Activated naive CD4-positive, alpha-beta T cell (primary cell): ENCODE measurements around the gene SGSM2.

Experiments used
- DNase-seq, 4 experiments: peaks; one replicate each; lab custom pipeline; 2025; lab: John Stamatoyannopoulos, UW

The SGSM2 gene

DNA sequence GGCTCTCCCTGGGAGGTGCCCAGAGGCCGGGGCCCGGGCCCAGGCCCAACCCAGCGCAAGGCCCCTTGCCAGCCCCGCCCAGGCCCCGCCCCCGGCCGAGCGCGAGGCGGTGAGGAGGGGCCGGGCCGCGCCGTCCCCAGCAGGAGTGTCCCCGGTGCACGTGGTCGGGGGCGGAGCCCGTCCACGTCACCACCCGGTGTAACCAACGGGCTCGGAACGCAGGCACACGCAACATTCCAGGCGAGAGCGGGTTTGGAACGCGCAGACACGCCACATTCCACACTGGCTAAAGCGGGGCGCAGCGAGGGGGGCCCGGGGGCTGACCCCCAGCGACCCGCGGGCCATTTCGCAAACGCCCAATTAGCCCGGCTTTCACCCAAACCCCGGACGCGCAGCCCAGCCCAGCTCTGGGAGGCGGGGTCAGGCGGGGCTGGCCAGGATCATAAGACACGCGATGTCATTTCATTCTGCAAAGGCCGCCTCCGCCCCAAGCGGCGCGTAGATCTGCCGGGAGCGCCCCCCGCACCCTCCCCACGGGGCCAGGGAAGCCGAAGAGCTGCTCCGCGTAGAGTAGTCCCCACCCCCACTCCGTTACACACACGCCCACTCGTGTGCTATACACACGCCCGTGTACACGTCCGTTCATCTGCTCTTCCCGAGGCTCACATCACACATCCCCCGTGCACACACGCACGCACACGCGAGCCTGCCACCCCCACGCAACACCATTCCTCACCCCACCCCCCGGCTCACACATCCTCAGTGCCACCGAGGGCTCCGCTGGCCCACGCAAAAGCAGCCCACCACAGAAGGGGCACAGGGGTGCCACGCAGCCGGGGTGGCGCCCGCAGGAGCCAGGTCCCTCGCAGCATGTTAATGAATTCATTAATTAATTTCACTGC is 62.5 kb downstream of the SGSM2 start:
- peak; percentile 76 to 89 (median 82) for DNase-seq

DNA sequence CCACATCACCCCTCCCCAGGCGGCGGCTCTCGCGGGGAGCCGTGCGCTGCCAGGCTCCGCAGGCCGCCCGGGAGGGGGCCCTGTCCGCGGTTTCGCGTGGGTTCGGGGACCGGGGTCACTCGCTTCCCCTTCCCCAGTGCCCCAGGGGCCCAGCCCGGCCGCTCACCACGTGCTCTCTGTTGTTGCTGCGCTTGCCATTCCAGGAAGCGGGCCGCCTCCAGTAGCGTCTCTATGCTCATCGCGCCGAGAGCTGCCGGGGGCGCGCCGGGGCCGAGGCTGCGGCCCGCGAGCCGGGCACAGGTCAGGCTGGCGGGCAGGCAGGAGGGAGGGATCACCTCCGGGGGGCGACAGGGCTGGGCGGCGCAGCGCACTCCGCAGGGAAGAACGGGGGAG is 63.2 kb downstream of the SGSM2 start:
- peak; percentile 28 to 46 (median 36) for DNase-seq

DNA sequence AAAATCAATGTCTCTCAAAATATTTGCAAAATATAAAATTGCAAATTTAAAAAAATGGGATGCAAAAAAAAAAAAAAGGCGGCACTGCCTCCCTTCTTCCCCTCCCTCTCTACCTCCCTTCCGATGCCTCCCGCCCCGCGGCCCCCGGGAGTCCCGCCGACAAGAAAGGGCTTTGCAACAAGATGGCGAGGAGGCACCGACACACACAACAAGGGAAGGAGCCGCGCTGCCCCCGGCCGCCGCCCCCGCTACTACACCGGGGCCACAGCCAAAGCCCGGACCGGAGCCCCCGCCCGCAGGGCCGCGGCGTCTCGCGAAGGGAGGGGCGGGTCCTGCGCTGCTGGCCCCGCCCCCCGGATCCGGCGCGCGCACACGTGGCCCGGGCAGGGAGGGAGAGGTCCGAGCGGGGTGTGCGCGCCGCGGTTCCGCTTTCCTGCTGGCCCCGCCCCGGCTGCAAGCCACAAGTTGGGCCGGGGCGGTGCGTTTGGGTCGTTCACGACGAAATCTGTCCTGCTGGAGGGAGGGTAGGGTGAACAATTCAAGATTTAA is 63.6 kb downstream of the SGSM2 start, which contains the start of gene MNT:
Gene MNT (minus strand): TSS at position 184 of the 549 bp plus-strand sequence. CDS start 348 bp downstream, outside the sequence.
- peak; percentile 84 to 95 (median 87) for DNase-seq

DNA sequence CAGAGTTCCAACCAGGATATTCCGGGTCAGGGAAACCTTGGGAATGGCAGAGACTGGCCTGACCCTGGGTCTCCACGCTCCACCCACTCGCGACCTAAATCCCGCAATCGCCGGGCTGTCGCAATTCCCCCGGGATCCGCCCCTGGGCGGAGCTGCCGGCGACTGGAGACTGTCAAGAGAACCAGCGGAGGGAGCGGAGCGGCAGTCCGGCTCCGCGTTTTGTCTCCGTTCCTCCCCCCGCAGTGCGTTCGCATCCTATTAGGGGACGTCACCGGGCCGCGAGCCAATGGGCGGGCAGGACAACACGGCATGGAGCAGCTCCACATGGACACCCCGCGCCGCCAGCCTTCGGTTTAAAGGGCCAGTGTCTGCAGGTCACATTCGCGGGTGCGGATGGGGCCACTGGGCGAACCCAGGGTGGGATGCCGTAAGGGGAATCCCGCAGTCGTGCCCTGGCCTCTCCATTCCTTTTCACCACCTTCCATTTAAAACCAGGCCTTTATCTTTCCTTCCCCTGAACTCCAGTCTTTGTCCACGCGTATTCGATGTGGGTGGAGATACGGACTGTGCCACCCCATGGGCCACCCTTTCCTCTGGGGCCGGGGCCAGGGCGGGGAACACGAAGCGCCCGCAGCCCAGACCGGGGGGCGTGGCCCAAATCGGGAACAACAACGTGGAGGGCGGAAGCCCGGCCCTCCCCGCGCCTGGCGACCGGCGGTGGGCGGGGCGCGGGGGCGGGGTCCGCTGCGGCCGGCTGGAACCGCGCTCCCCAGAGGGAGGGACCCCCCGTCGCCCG is 64.3 kb downstream of the SGSM2 start:
- peak; percentile 95 to 99 (median 97) for DNase-seq

DNA sequence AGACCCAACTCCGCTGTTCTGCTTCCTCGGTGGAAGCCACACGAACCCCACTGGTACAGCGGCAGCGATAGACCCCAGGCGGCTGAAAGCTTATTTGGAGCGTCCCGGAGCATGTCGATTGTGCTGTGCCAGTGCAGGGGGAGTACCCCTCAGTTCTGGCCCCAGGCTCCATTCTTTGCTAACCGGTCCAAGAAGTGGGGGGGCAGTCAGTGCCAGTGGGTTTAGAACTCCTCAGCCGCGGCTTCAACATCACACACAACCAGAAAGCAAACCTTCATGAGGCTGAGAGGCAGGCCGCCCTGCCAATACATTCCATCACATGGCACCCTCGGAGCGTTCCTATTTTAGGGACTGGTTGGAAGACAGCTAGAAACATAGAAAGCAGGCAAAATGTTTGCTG is 65.2 kb downstream of the SGSM2 start:
- no peak for DNase-seq

DNA sequence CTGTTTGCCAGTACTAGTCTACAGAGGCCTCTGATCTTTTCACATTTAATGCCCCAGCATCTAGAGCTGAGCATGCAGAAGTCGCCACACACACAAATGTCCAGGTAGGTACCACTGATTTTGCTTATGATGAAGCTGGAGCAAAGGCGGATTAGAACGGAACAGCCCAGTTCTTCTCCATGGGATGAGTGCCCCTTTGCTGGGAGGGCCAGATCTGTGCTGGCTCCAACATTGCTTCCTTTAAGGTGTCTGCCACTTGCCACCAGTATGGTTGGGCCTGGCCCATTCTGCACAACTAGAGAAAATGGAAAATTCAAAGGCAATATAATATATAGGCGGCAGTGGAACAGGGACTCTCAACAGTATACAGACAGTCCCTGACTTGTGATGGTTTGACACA is 65.7 kb downstream of the SGSM2 start:
- no peak for DNase-seq

DNA sequence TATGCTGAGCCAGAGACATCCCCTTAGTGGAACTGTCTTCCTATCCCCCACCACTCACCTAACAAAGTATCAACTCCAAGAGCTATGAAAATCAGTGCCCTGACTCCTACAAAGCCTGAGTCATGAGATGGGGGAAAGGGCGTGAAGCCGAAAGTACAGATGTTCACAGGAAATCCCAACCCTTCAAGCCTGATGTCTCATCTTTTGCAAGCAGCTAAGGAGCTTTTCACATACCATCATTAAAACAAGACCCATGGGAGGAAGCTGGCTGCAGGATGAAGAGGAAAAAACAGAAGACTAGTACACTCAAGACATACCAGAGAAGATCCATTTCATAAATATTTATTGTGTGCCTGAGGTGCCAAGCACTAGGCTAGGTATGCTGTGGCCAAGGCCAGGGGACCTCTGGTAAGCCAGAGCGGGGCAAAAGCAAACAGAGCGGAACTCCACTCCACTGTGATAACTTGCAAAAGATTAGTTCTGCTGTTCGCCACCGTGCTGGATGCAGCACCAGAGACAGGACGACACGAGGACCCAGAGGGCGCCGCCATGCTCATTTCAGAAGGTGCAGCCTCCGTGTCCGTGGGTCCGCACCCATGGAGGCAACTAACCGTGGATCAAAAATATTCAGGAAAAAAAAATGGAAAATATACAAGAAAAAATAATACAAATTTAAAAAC is 68.1 kb downstream of the SGSM2 start:
- no peak for DNase-seq

DNA sequence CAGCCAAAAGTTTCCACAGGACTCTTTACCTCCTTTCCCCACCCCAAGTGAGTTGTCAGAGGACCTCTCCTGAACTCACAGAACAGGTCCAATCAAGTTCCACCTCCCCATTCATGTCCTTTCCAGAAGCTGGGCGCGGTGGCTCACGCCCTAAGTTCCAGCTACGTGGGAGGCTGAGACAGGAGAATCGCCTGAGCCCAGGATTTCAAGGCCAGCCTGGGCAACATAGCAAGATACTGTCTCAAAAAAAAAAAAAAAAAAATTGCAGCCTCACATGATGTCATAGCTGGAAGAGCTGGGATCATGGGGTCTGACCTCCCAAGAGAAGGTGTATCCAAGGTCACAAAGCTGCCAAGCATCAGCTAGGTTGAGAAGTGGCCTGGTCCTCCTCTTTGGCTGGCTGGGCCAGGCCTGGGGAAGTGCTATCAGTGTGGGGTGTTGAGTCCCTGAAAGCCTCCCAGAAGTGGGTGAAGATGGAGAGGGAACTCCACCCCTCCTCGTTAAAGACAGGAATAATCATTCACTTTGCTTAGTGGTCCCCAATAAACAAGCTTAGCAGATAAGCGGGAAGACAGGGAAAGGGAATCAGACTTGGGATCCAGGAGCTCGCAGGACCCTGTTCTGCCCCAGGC is 69.1 kb downstream of the SGSM2 start:
- DNase-seq = no peak

DNA sequence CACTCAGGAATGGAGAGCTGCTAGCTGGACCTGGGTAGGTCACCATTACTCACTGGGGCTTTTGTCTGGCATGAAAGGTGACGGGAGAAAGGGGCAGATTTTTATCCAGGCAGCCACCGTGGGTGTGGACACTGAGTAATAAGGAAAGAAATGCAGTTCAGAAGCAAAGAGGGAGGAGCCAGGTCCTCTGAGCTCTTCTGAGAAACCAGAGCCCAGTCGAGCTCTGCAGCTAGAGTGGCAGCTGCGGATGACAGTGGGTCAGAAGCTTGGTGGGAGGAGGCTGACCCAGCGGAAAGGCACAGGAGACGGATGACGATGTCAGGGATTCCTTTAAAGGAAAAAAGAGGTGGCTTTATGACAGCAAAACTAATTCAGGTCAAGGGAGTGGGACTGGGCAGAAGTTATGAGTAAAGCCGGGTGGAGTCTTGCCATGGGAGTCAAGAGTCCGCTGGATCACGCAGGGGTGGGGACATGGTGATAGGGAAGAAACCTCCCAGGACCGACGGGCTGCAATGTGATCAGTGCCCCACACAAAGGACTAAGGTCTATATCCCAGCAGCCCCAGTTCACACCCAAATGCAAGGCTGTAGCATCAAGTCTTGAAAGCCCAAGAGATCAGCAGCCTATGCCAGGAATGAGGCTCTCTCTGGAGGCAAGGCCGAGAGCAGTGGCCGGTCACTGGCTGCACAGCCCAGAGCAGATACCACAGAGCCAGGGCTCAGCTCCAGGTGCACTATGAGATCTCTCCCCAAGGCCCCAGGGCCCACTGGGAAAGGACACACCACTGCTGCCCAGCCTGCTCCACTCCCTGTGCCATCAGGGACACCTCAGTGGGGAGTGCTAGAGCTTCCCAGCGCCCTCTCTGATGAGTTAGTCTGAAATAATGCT is 69.8 kb downstream of the SGSM2 start:
- DNase-seq = no peak

DNA sequence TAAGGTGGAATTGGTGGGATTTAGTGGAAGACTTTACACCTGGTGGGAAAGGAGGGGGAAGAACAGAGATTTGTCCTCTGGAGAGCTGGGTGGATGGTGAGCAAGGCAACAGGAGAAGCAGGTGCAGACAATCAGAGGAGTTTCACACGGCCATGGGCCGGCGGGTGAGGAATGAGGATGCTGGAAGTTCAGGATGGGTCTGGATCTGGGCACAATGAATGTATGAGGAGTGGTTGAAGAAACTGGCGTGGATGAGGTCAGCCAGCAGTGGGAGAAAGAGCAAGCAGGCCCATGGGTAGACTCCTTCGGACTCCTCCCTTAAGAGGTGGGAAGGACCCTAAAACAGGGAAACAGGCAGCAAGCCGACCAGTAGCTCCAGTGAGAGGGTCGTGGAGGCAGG is 73.7 kb downstream of the SGSM2 start:
- no peak for DNase-seq

DNA sequence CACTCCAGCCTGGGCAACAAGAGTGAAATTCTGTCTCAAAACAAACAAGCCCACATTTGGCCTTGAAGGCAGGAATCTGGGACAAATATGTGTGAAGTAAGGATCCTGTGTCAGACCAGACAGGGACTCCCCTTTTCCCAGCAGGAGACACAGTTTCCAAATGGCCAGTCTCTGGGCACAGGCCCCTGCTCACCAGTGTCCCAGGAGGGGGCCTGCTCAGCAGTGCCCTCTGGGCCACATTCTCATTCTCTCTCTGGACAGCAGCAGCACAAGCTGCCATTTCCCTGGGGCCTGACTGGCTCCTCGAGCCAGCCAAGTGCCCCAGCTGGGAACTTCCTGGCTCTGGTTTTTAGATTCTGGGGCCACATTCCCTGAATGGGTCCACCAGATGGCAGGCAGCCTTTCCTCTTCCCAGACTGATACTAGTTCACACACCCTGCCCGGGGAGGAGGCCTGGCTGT is 75.3 kb downstream of the SGSM2 start:
- DNase-seq = no peak

DNA sequence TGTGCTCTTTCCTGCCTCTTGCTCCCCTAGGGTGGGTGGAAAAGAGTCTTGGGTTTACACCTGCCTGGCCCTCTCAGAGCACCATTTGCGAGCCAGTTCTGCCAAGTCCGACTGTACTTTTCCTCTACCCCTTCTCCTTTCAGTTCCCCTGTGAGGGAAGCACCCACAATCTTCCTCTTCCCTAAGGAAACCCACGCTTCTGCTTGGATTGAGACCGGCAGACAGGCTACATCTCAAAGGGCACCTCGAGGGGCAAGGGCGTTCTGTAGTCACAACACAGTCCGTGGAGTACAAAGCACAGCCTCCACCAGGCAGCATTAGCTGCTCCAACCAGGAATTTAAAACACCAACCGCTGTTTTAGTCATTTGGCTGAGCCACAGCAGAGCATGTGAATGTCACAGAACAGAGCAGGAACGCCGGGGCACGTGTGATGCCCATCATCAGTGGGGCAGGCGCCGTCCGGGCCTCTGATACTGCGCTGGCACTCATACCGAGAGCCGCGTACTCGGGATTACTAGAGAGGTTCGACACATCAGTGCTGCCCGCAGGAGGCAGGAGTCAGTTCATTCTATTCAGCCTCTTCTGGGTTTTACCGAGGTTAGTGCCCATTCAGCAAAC is 77.3 kb downstream of the SGSM2 start:
- no peak for DNase-seq

DNA sequence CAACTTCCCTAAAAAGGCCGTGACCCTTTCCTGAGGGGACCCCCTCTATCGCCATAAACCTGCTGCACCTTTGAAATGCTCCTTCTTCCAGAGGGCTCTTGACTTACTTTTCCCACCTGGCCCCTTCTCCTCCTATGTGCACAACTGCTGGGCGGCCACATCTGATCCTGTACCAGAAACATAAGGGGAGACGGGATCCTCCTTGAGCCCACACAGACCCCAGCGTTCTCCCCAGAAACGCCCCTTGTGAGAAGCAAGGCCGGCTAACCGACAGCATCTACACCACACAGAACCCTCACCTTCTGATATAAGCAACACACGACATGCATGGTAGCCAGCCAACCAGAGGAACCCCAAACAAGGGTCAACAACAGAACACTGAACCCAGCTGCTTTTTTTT is 77.8 kb downstream of the SGSM2 start:
- DNase-seq = no peak

DNA sequence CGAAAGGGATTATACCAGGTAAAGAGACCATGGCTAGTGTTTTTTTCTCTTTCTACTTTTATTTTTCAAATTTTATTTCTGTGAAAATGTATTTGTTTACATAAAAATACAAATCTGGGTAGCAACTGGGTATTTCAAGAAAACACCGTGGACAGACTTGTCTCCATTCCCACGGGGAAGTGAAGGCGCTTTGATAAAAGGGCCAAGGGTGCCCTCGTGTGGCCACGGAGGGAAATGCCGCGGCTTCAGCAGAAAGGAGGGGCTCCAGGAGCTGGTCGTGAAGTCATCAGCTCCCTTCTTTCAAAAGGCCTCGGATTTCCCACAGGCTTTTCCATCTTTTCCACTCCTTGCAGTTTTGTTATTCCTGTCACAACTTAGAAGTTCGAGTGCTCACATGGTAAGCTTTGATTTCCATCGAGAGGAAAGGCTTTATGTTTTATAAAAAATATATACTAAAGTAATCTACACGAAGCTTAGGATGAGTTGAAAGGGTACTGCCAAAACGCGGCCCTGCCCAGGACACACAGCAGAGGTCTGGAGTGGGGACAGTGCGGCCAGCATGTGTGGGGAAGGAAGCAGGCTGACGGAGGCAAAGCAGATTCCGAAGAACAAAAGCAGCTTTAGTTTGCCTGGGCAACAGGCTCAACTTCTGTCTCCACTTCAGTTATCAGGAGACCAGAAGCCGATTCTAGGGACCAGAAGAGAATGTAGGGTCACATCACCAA is 78.9 kb downstream of the SGSM2 start:
- peak; percentile 73 to 85 (median 84) for DNase-seq

DNA sequence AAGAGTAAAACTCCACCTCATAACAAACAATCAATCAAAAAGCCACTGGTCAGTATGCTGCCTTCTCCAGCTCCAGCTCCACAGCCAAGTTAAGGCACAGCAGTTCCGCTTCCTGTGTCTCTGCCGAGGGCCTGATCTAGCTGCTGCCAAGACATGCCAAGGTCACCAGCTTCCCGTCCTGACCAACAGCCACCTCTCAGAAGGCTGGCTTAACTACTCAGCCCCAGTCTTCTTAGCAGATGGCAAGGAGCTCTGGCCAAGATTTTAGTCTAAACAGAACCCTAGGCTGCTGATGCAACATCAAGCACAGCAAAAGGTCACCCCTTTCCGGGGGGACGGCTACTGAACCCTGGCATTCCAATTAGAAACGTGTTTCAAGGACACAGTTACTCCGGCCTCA is 81.3 kb downstream of the SGSM2 start:
- no peak for DNase-seq

DNA sequence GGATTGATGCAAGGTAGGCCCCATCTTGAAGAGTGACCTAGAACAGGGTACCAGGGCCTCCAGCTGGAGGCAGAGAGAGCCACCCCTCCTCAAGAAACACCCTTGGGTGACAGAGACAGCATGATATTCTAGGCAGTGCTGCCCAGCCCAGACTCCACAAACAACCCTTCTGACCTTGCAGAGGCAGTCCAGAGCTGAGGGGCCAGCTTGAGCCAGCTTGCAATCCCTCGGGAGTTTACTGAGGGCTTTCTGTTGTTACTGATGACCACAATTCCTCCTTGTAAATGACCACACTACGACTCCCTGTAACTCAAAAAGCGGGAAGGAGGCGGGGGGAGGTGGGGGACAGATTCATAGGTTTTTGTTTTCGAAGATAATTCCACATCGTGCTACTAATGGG is 82.2 kb downstream of the SGSM2 start:
- DNase-seq = no peak

DNA sequence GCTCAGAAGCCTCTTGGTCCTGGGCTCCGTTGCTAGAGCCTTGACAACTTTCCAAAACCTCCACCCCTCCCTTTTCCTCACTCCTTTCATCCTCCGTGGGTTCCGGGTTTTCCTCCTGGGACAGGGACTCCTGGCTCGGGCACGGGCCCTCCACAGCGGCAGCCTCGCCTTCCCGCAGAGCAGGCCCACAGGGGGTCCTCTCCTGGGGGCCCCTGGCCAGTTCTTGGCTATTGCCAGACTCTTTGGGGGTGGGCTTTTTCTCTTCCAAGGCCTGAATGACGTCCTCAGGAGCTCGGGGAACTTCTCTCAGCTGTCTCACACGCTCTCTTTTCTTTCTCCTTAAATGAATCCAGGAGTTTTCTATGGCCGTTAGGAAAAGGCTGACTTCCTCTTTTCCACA is 82.9 kb downstream of the SGSM2 start:
- DNase-seq = no peak

DNA sequence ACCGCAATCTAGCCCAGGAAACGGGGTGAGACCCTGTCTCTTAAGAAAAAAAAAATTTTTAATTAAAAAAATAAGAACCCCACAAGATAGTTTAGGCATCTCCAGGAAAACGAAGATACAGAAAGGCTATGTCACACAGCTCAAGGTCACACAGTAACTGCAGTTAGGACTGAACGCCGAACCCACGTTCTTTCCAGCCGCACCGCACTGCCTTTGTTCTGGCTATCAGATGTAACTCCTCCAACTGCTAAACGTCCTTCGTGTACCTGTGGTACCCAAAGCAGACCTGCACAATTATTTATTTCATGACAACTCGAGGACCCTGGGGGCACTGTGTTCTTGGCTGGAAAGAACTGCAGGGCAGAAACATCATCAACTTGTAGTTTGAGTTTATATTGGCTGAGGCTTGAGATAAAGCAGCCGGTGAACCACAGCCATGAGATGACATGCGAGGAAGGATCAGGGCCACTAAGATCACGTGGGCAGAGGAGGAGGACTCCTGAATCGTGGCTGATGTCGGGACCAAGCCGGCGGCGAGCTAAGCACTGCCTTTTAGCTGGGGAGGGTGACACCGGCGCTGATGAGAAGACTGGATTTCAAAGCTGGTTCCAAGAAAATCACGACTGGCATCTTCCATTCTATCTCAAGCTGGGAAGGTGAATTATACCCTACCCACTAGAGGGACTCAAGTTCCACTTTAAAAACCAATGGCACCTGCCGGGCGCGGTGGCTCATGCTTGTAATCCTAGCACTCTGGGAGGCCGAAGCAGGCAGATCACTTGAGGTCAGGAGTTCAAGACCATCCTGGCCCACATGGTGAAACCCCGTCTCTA is 84.2 kb downstream of the SGSM2 start:
- DNase-seq = no peak
